Measurements from ENCODE around the gene KIF11. TPM values are rescaled to one million over a fixed set of nuclear protein-coding genes. Genes with fewer than 3 reads are reported as not detected.
"Not testable (repeated sequence)": the region's sequence is repeated elsewhere in the genome, so short reads cannot be mapped to it uniquely, and the experiment has no call there.

KIF11 gene
- polyA plus RNA-seq, 6 donors from 2014 or later: 0.41 to 1.1 (median 0.60) TPM; not detected in 1

DNA sequence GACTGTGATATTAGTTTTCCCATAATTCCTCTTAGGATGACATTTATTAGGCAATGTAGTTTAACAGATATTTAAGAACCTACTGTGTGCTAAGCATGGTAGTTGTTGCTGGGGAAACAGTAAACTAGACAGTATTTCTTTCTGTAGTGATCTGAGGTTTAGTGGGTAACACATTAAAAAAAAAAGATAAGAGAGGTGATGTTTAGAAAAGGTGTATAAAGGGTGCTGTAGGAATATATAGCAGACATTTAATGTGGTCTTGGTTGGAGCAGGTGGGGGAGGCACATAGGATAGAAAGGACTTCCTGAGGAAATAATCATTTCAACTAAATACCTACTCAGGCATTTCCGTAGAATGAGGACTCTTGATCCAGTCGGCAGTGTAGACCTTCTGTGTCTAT lies 11.9 kb downstream of the KIF11 start:
- Mint-ChIP-seq H3K4me1 (peaks cover 0 to 6% (median 0%) of the 10 kb centered on the region in 3 donors), H3K9me3 (no peaks in the 10 kb centered on the region), H3K27ac (no peak overlapping the region), H3K27me3 (no peaks in the 10 kb centered on the region), H3K36me3 (peaks cover 0 to 7% of the 10 kb centered on the region in 2 donors), H3K4me3 (no peak overlapping the region)
- DNase-seq (no peak), ATAC-seq (ENCODE audit: low read depth in 2 of 2) (no peak)

GRCh38 chr10:92615515-92615914 lies 22.6 kb downstream of the KIF11 start:
- Mint-ChIP-seq H3K36me3 (no peaks in the 10 kb centered on the region), H3K27me3 (no peaks in the 10 kb centered on the region)

DNA sequence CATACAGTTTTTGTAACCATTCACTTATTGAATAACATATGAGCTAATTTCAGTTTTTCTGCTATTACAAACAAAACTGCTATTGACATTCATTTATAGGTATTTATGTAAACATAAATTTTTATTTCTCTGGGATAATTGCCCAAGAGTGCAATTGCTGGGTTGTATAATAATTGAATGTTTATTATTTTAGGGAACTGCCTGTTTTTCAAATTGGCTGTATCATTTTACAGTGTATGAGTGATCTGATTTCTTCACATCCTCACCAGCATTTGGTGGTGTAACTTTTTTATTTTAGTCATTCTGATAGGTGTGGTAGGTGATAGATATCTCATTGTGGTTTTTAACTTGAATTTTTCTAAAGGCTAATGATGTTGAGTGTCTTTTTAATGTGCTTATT lies 26.4 kb downstream of the KIF11 start:
- H3K27me3 Mint-ChIP-seq: no peaks in the 10 kb centered on the region
- H3K36me3 Mint-ChIP-seq: no peaks in the 10 kb centered on the region
- no peak for ATAC-seq (ENCODE audit: low read depth in 2 of 2)
- no peaks in the 10 kb centered on the region for H3K4me1 Mint-ChIP-seq
- H3K27ac Mint-ChIP-seq: no peak overlapping the region
- no peak for DNase-seq
- H3K9me3 Mint-ChIP-seq: peaks cover 0 to 3% (median 0%) of the 10 kb centered on the region in 7 donors
- H3K4me3 Mint-ChIP-seq: no peak overlapping the region

More at GRCh38 chr10:92615515-92615914, 22.6 kb downstream of the KIF11 start:
- Mint-ChIP-seq H3K9me3 (no peaks in the 10 kb centered on the region), H3K4me3 (no peak overlapping the region), H3K27ac (no peak overlapping the region), H3K4me1 (no peaks in the 10 kb centered on the region)
- ATAC-seq (ENCODE audit: low read depth in 2 of 2) (no peak), DNase-seq (no peak)

DNA sequence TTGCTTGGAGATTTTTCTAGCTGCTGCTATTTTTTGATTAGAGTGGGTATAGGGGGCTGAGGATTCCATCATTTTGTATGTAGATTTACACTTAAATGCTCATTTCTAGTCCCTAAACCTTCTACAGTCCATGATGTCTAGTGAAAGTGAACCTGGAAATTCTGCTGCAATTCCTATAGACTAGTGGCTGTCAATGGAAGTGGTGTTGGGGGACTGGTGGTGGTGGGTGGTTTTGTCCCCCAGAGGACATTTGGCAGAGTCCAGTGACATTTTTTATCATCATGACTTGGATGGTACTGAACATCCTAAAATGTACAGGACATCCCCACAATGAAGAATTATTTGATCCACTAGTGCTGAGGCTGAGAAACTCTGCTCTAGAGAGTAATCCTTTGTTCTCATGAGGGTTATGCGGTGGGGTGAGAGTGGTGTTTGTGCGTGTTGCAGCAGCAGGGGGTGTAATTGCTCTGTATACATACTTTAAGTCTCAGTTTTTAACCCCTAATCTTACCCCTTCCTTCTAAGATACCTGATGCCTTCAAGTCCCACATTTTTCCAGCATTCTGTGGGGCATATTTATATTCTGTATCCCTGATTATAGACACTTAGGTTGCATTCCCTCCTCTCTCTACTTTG lies 35.0 kb downstream of the KIF11 start:
- Mint-ChIP-seq H3K36me3 (no peaks in the 10 kb centered on the region), H3K4me1 (peaks cover 0 to 3% (median 0%) of the 10 kb centered on the region in 3 donors), H3K27ac (peak overlapping the region in 3 of 6 donors; percentile 2 to 34 (median 23)), H3K27me3 (no peaks in the 10 kb centered on the region), H3K9me3 (peaks cover 0 to 3% (median 0%) of the 10 kb centered on the region in 7 donors), H3K4me3 (no peak overlapping the region)
- DNase-seq (peak; percentile 20), ATAC-seq (ENCODE audit: low read depth in 2 of 2) (peak; percentile 60 to 74)

- H3K9me3 Mint-ChIP-seq: no peaks in the 10 kb centered on the region
- no peak overlapping the region for H3K4me3 Mint-ChIP-seq
- no peak for ATAC-seq (ENCODE audit: low read depth in 2 of 2)
- peaks cover 0 to 3% (median 0%) of the 10 kb centered on the region in 3 donors for H3K4me1 Mint-ChIP-seq
- DNase-seq: no peak
- no peak overlapping the region for H3K27ac Mint-ChIP-seq
- H3K36me3 Mint-ChIP-seq: no peaks in the 10 kb centered on the region
- no peaks in the 10 kb centered on the region for H3K27me3 Mint-ChIP-seq
Observed at GRCh38 chr10:92629945-92630344, 37.0 kb downstream of the KIF11 start.

DNA sequence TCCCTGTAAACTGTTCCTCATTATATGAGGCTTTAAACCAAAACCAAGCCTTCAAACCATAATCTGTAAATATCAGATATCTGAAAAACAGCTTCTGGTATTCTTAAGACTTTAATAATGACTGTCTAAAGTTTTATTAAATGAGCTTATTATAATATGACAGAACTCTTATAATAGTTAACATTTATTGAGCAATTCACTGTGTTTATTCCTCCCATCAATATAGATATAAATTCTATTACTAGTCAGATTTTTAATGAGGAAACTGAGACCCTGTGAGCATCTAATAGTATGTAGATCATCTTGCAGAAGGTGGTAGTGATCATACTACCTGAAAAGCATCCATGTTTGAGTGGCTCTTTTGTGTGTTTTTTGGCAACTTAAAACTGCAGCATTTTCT lies 45.1 kb downstream of the KIF11 start:
- Mint-ChIP-seq H3K36me3 (no peaks in the 10 kb centered on the region), H3K27me3 (no peaks in the 10 kb centered on the region), H3K27ac (no peak overlapping the region), H3K4me1 (no peaks in the 10 kb centered on the region), H3K4me3 (no peak overlapping the region), H3K9me3 (no peaks in the 10 kb centered on the region)
- no peak for ATAC-seq (ENCODE audit: low read depth in 2 of 2)
- DNase-seq: no peak

- H3K36me3 Mint-ChIP-seq: no peaks in the 10 kb centered on the region
- no peak overlapping the region for H3K4me3 Mint-ChIP-seq
- no peaks in the 10 kb centered on the region for H3K27me3 Mint-ChIP-seq
- ATAC-seq (ENCODE audit: low read depth in 2 of 2) (no peak), DNase-seq (no peak)
- peaks cover 0 to 6% (median 0%) of the 10 kb centered on the region in 3 donors for H3K4me1 Mint-ChIP-seq
- no peak overlapping the region for H3K27ac Mint-ChIP-seq
- H3K9me3 Mint-ChIP-seq: no peaks in the 10 kb centered on the region
Observed at GRCh38 chr10:92640107-92640506, 47.2 kb downstream of the KIF11 start.

DNA sequence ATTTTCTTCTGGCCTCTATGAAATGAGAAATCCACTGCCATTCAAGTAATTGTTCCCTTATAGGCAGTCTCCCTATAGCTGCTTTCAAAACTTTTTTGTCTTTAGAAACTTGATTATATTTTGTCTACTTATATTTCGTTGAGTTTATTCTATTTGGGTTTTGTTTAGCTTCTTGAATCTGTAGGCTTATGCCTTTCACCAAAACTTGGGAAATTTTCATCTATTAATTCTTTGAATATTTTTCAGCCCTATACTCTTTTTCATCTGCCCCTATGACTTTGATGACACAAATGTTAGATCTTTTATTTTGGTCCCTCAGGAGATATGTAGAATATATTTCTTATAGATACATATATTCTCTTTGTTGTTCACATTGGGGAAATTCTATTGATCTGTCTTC lies 48.6 kb downstream of the KIF11 start:
- Mint-ChIP-seq H3K27ac (no peak overlapping the region), H3K4me3 (no peak overlapping the region), H3K36me3 (no peaks in the 10 kb centered on the region), H3K27me3 (no peaks in the 10 kb centered on the region), H3K9me3 (no peaks in the 10 kb centered on the region), H3K4me1 (peaks cover 0 to 6% (median 0%) of the 10 kb centered on the region in 3 donors)
- ATAC-seq (ENCODE audit: low read depth in 2 of 2) (no peak), DNase-seq (no peak)

DNA sequence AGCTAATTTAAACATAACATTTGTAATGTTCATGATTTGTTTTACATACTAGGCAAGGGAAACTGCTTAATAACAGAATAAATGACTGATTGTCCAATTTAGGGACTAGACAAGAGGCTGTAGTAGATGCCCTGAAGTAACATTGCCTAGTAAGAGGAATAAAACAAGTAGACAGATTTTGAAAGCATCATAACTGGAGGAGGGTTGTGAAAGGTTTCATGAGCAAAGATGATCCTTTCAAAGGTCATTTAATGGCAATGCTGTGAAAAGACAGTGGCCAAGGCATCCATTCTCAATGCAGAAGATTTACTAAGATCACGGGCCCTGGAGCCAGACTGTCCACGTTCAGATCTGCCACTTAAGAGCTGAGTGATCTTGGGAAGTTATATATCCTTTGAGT lies 52.0 kb downstream of the KIF11 start:
- ATAC-seq (ENCODE audit: low read depth in 2 of 2): no peak
- Mint-ChIP-seq H3K9me3 (no peaks in the 10 kb centered on the region), H3K36me3 (no peaks in the 10 kb centered on the region), H3K4me3 (no peak overlapping the region), H3K27me3 (no peaks in the 10 kb centered on the region), H3K4me1 (peaks cover 0 to 7% (median 6%) of the 10 kb centered on the region in 3 donors), H3K27ac (no peak overlapping the region)
- no peak for DNase-seq

DNA sequence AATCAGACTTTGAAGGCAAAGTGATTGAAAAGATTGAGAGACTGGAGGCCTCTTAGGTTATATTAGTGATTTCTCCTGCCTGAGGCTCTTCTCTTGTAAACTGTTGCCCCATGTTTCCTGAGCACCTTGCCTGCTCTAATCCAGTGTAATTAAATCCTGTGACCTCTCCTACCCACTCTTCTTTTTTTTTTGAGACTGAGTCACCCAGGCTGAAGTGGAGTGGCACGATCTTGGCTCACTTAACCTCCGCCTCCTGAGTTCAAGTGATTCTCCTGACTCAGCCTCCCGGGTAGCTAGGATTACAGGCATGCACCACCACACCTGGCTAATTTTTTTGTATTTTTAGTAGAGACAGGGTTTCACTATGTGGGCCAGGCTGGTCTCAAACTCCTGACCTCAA lies 57.9 kb downstream of the KIF11 start:
- not testable (repeated sequence) for H3K9me3 Mint-ChIP-seq, H3K36me3 Mint-ChIP-seq

GRCh38 chr10:92655426-92655825 lies 62.5 kb downstream of the KIF11 start:
- no peaks in the 10 kb centered on the region for H3K4me1 Mint-ChIP-seq
- no peak for DNase-seq
- no peak for ATAC-seq (ENCODE audit: low read depth in 2 of 2)
- no peaks in the 10 kb centered on the region for H3K36me3 Mint-ChIP-seq
- H3K27ac Mint-ChIP-seq: no peak overlapping the region
- no peak overlapping the region for H3K4me3 Mint-ChIP-seq
- H3K27me3 Mint-ChIP-seq: no peaks in the 10 kb centered on the region
- H3K9me3 Mint-ChIP-seq: peaks cover 0 to 1% (median 0%) of the 10 kb centered on the region in 7 donors

More for the DNA sequence above, 57.9 kb downstream of the KIF11 start:
- peak overlapping the region in 1 of 8 donors; percentile 20 for H3K4me3 Mint-ChIP-seq
- not testable (repeated sequence) for DNase-seq; ATAC-seq (ENCODE audit: low read depth in 2 of 2); H3K4me1 Mint-ChIP-seq; H3K27ac Mint-ChIP-seq; H3K27me3 Mint-ChIP-seq

DNA sequence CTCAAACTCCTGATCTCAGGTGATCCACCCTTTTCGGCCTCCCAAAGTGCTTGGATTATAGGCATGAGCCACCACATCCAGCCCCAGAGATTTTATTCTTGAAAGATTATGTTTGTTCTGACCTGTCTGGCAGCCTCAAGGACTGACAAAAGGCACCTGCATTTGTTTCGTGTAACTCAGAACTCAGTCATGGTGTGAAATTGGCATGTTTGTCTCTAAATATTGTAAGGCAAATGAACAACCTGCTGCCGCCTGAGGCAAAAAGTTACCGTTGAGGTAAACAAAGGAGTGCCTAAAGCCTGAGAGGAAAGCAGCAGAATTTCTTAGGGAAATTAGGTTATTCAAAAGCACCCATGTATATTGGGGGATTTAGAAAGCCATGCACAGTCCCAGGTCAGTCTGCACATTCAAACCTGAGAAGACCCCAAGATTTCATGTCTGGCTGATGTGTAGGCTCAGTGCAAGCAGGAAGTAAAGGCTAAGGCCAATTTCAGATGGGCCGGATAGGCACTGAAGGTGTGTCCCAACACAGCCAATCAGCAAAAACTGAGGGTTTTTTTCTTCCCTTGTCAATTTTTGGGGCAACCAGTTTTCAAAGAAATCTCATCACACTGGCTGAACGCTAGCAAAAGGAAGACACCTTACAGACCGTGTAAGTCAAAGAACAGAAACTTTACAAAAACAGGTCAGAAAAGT lies 63.5 kb downstream of the KIF11 start:
- ATAC-seq (ENCODE audit: low read depth in 2 of 2): no peak
- no peaks in the 10 kb centered on the region for H3K4me1 Mint-ChIP-seq
- no peaks in the 10 kb centered on the region for H3K27me3 Mint-ChIP-seq
- H3K27ac Mint-ChIP-seq: no peak overlapping the region
- peaks cover 0 to 6% (median 3%) of the 10 kb centered on the region in 7 donors for H3K9me3 Mint-ChIP-seq
- H3K4me3 Mint-ChIP-seq: no peak overlapping the region
- H3K36me3 Mint-ChIP-seq: no peaks in the 10 kb centered on the region
- DNase-seq: no peak

DNA sequence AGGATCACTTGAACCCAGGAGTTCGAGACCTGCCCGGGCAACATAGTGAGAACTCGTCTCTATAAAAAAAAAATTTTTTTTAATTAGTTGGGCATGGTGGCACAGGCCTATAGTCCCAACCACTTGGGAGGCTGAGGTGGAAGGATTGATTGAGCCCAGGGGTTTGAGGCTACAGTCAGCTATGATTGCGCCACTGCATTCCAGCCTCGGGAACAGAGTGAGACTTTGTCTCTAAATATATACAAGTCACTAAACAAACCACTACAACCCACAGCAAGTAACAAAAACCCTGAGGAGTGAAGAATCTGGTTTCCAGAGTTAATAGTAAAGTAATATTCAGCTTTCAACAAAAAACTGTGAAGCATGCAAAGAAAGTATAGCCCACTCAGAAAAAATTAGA lies 64.1 kb downstream of the KIF11 start:
- no peak for DNase-seq
- Mint-ChIP-seq H3K27me3 (no peaks in the 10 kb centered on the region), H3K4me1 (no peaks in the 10 kb centered on the region), H3K27ac (peak overlapping the region in 1 of 6 donors; percentile 2), H3K9me3 (peaks cover 0 to 8% (median 3%) of the 10 kb centered on the region in 7 donors), H3K36me3 (no peaks in the 10 kb centered on the region), H3K4me3 (no peak overlapping the region)
- no peak for ATAC-seq (ENCODE audit: low read depth in 2 of 2)

DNA sequence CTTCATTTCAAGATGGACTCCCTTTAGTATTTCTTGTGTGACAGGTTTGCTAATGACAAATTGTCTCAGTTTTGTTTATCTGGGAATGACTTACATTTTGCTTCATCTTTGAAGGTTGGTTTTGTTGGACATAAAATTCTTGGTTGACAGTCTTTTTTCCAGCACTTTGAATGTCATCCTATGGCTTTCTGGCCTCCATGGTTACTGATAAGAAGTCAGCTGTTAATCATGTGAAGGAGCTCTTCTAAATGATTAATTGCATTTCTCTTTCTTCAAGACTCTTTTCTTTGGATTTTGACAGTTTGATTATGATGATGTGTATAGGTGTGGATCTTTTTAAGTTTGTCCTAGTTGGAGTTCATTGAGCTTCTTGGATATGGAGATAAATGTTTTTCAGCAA lies 69.9 kb downstream of the KIF11 start:
- no peak overlapping the region for H3K27ac Mint-ChIP-seq
- no peaks in the 10 kb centered on the region for H3K27me3 Mint-ChIP-seq
- no peak overlapping the region for H3K4me3 Mint-ChIP-seq
- ATAC-seq (ENCODE audit: low read depth in 2 of 2): no peak
- DNase-seq: no peak
- peaks cover 0 to 2% (median 0%) of the 10 kb centered on the region in 3 donors for H3K4me1 Mint-ChIP-seq
- H3K36me3 Mint-ChIP-seq: peaks cover 0 to 13% of the 10 kb centered on the region in 2 donors
- peaks cover 9 to 32% (median 29%) of the 10 kb centered on the region in 7 donors for H3K9me3 Mint-ChIP-seq

Data from naive B cell (primary cell).